ENCODE data around the gene ANP32B. TPM values are rescaled to one million over a fixed set of nuclear protein-coding genes. Genes with fewer than 3 reads are reported as not detected.
"Not testable (repeated sequence)": the region's sequence is repeated elsewhere in the genome, so short reads cannot be mapped to it uniquely, and the experiment has no call there.

The ANP32B gene
- total RNA-seq, 1 donor, result 17.0 TPM

DNA sequence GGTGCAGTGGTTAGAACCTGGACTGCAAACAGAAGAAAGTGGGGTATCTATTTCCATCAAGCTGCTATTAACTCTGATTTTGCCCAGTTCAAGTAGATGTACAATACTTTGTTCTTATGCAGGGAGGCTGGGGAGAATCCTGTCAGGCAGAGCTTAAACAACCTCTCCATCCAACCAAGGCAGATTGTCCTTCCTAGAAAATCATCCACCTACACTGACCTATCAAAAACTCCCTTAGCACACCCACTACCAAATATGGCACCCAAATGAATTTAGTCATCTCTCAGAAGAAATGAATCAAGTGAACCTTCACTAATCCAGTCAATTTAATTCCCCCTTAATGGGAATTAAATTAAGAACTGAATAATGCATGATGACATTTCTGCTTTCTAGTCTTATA lies 26.8 kb upstream of the ANP32B start:
- H3K4me3 ChIP-seq (ENCODE audit: low read depth, low read length), result no peak overlapping the region
- TF ChIP-seq CTCF (IDR thresholded peaks at IDR 0.05; ENCODE audit: insufficient read depth, low read length), result no peak
- no peak for DNase-seq (ENCODE audit: low read depth)

- peak; percentile 13 for DNase-seq (ENCODE audit: low read depth)
- H3K4me3 ChIP-seq (ENCODE audit: low read depth, low read length), result no peak overlapping the region
- no peak for TF ChIP-seq CTCF (IDR thresholded peaks at IDR 0.05; ENCODE audit: insufficient read depth, low read length)
Measured at GRCh38 chr9:97958812-97959511, 24.2 kb upstream of the ANP32B start.

- H3K4me3 ChIP-seq (ENCODE audit: low read depth, low read length), result no peak overlapping the region
- TF ChIP-seq CTCF (IDR thresholded peaks at IDR 0.05; ENCODE audit: insufficient read depth, low read length), result no peak
- DNase-seq (ENCODE audit: low read depth), result no peak
Measured at GRCh38 chr9:97959585-97959984, 23.6 kb upstream of the ANP32B start.

- not testable (repeated sequence) for DNase-seq (ENCODE audit: low read depth)
Measured at GRCh38 chr9:97960678-97961328, 22.3 kb upstream of the ANP32B start.

DNA sequence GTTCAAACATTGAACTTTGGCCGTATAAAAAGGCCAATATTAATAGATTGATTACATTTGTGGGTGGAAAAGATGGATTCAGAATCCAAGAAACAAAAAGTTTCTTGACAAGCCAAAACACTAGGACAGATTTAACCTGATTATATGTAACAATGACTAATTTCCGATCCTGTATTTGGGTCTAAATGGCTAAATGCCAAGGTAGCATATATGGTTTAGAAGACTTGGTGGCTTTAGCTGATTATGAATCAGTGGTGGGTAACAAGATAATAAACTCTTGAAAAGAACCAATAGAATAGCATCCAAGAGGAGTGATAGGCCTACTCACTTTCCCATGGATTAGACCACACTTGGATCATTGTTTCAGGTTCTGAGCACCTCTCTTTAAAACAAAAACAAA lies 21.8 kb upstream of the ANP32B start:
- DNase-seq (ENCODE audit: low read depth), result no peak
- no peak for TF ChIP-seq CTCF (IDR thresholded peaks at IDR 0.05; ENCODE audit: insufficient read depth, low read length)
- no peak overlapping the region for H3K4me3 ChIP-seq (ENCODE audit: low read depth, low read length)

More at GRCh38 chr9:97960678-97961328, 22.3 kb upstream of the ANP32B start:
- not testable (repeated sequence) for H3K4me3 ChIP-seq (ENCODE audit: low read depth, low read length)

DNA sequence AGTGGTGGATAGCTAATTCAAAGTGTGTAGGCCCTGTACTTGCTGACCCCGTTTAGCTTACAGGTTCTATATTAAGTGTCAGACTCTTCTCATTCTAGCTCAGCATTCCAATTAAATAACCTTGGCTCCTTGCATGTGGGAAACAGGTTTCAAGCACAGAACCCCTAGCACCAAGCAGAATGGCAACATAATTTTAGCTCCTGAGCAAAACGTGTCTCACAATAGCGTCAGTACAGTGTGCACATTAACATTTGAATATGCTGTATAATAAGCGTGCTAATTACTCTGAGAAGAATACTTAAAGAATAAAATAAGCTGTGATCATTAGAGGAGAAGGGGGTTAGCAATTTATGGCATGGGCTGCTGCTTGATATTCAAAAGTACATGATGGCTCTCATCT lies 21.0 kb upstream of the ANP32B start:
- H3K4me3 ChIP-seq (ENCODE audit: low read depth, low read length), result no peak overlapping the region
- DNase-seq (ENCODE audit: low read depth), result no peak
- TF ChIP-seq CTCF (IDR thresholded peaks at IDR 0.05; ENCODE audit: insufficient read depth, low read length), result no peak

GRCh38 chr9:97962575-97962974 lies 20.6 kb upstream of the ANP32B start:
- TF ChIP-seq CTCF (IDR thresholded peaks at IDR 0.05; ENCODE audit: insufficient read depth, low read length), result no peak
- H3K4me3 ChIP-seq (ENCODE audit: low read depth, low read length), result no peak overlapping the region
- no peak for DNase-seq (ENCODE audit: low read depth)

All from fibroblast of the aortic adventitia (primary cell).